GM10266 (cell line): ENCODE results near the gene UBAC2.

ENCODE experiments used
- DNase-seq: peaks from one replicate; pipeline ENCODE4 v3.0.0; 2012; ENCODE audit errors: extremely low spot score
- CTCF ChIP-seq: IDR thresholded peaks from 2 replicates; pipeline ENCODE4 v1.5.1; 2012; ENCODE audit warnings: mild to moderate bottlenecking, low read depth; ENCODE audit not compliant: control insufficient read depth, insufficient read depth; ENCODE audit errors: missing control alignments

Gene UBAC2

GRCh38 chr13:99159331-99160061 lies 41.2 kb upstream of the UBAC2 start:
- DNase-seq: no peak
- no peak for TF ChIP-seq CTCF

- no peak for DNase-seq
These were observed 40.2 kb upstream of the UBAC2 start for GRCh38 chr13:99160415-99160814.

GRCh38 chr13:99161512-99161911 lies 39.1 kb upstream of the UBAC2 start:
- no peak for DNase-seq
- no peak for TF ChIP-seq CTCF

More at GRCh38 chr13:99160415-99160814, 40.2 kb upstream of the UBAC2 start:
- no peak for TF ChIP-seq CTCF

- no peak for DNase-seq
- TF ChIP-seq CTCF: no peak
These were observed 37.9 kb upstream of the UBAC2 start for GRCh38 chr13:99162567-99163361.

GRCh38 chr13:99164226-99164625 lies 36.4 kb upstream of the UBAC2 start:
- DNase-seq: no peak
- no peak for TF ChIP-seq CTCF

- no peak for DNase-seq
- TF ChIP-seq CTCF: no peak
These were observed 34.7 kb upstream of the UBAC2 start for GRCh38 chr13:99165753-99166587.

- DNase-seq: no peak
- TF ChIP-seq CTCF: no peak
These were observed 27.7 kb upstream of the UBAC2 start for GRCh38 chr13:99172951-99173350.
